Activated B cell treated with CpG ODN at 0.5 μM for 24 hours (primary cell): ENCODE results near the gene FREM2. TPM values are rescaled to one million over a fixed set of nuclear protein-coding genes. Genes with fewer than 3 reads are reported as not detected.

Experiments
- ATAC-seq: fragments of 200-7000 bp; cut with Tn5 transposase; one replicate; pipeline ENCODE4 v1.10.0; 2021; ENCODE audit warnings: low read depth, mild to moderate bottlenecking, moderate library complexity
- CTCF ChIA-PET: fragments of 350-600 bp; sonication (Branson Sonifier 250); formaldehyde crosslinking; loops from one replicate; lab custom pipeline; 2021; ENCODE audit warnings: antibody characterized with exemption; lab: Charles Lee
- POLR2A ChIA-PET: fragments of 350-600 bp; sonication (Branson Sonifier 250); formaldehyde crosslinking; loops from one replicate; lab custom pipeline; 2021; ENCODE audit warnings: antibody characterized with exemption; lab: Charles Lee
- DNase-seq: peaks from one replicate; pipeline ENCODE4 v3.0.0; 2022
- H3K27ac Mint-ChIP-seq: one replicate; pipeline ENCODE4 v1.8.0; 2020; ENCODE audit warnings: mixed read lengths
- H3K27me3 Mint-ChIP-seq: one replicate; pipeline ENCODE4 v1.8.0; 2021; ENCODE audit warnings: mixed read lengths
- H3K36me3 Mint-ChIP-seq: one replicate; pipeline ENCODE4 v1.8.0; 2021; ENCODE audit warnings: low read depth, mixed read lengths
- H3K4me1 Mint-ChIP-seq: one replicate; pipeline ENCODE4 v1.8.0; 2021; ENCODE audit warnings: mixed read lengths
- H3K4me3 Mint-ChIP-seq: one replicate; pipeline ENCODE4 v1.8.0; 2020; ENCODE audit warnings: mild to moderate bottlenecking, mixed read lengths
- H3K9me3 Mint-ChIP-seq: one replicate; pipeline ENCODE4 v1.8.0; 2020; ENCODE audit warnings: mixed read lengths
- intact Hi-C: fragments of 100-400 bp; cut with micrococcal nuclease; formaldehyde crosslinking; loops from one replicate; pipeline ENCODE4 v1.15.1; 2024
- total RNA-seq: library from RNA; stranded (reverse); gene quantifications from 2 replicates; pipeline ENCODE4 v1.2.3, GENCODE V29; 2022
- TF ChIP-seq, protein P1 (sequence below): fragments of 200-600 bp; IDR thresholded peaks from one replicate; pipeline ENCODE4 v1.8.0; 2022; ENCODE audit warnings: antibody characterized with exemption, mild to moderate bottlenecking

Gene FREM2
- total RNA-seq, 1 donor from 2014 or later, result not detected

DNA sequence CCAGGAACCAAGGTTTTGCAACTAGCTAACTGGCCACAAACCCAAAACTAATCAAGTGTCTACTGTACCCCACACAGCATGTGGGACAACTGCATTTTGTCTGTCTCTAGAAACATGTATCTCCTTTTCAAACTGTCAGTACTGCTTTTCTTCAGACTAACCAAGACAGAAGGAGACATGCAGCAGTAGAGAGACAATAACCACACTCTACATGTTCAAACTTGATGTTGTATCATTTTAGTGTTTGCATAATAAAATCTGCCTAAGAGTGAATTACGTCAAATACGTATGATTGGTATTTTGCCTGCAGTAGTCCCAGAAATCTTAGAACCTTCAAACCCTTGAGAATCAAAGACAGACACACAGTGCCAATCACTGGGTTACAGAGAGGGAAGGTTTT lies 22.0 kb upstream of the FREM2 start:
- no peak for ATAC-seq
- DNase-seq, result no peak
- intact Hi-C loops, result no loop called here
- no peaks in the 10 kb centered on the region for H3K27me3 Mint-ChIP-seq
- no peaks in the 10 kb centered on the region for H3K9me3 Mint-ChIP-seq
- TF ChIP-seq, protein P1, sequence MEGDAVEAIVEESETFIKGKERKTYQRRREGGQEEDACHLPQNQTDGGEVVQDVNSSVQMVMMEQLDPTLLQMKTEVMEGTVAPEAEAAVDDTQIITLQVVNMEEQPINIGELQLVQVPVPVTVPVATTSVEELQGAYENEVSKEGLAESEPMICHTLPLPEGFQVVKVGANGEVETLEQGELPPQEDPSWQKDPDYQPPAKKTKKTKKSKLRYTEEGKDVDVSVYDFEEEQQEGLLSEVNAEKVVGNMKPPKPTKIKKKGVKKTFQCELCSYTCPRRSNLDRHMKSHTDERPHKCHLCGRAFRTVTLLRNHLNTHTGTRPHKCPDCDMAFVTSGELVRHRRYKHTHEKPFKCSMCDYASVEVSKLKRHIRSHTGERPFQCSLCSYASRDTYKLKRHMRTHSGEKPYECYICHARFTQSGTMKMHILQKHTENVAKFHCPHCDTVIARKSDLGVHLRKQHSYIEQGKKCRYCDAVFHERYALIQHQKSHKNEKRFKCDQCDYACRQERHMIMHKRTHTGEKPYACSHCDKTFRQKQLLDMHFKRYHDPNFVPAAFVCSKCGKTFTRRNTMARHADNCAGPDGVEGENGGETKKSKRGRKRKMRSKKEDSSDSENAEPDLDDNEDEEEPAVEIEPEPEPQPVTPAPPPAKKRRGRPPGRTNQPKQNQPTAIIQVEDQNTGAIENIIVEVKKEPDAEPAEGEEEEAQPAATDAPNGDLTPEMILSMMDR, result no peak
- ChIA-PET CTCF (no interaction called here), POLR2A (no interaction called here)
- no peaks in the 10 kb centered on the region for H3K4me1 Mint-ChIP-seq
- H3K27ac Mint-ChIP-seq, result no peak overlapping the region
- H3K4me3 Mint-ChIP-seq, result no peak overlapping the region
- no peaks in the 10 kb centered on the region for H3K36me3 Mint-ChIP-seq

DNA sequence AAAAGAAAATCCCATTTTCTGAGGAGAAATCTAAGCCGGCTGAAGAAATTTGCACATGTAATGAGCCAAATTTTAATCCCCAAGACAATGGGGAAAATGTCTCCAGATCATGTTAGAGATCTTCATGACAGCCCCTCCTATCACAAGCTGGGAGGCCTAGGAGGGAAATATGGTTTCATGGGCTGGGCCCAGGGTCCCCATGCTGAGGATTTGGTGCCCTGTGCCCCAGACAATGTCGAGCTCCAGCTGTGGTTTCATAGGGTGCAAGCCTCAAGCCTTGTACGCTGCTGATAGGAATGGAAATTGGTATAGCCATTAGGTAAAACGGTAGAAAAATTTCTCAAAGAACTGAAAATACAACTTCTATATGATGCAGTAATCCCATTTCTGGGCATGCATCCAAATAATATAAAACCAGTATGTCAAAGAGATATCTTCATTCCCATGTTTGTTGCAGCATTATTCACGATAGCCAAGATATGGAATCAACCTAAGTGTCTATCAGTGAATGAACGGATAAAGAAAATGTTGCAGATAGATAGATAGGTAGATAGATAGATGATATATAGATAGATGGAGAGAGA lies 19.3 kb upstream of the FREM2 start:
- Mint-ChIP-seq H3K27me3 (no peaks in the 10 kb centered on the region), H3K36me3 (no peaks in the 10 kb centered on the region), H3K9me3 (no peaks in the 10 kb centered on the region), H3K4me3 (no peak overlapping the region), H3K4me1 (no peaks in the 10 kb centered on the region), H3K27ac (no peak overlapping the region)
- ChIA-PET CTCF (no interaction called here), POLR2A (no interaction called here)
- TF ChIP-seq, protein P1, result no peak
- intact Hi-C loops, result no loop called here
- ATAC-seq (no peak), DNase-seq (no peak)

DNA sequence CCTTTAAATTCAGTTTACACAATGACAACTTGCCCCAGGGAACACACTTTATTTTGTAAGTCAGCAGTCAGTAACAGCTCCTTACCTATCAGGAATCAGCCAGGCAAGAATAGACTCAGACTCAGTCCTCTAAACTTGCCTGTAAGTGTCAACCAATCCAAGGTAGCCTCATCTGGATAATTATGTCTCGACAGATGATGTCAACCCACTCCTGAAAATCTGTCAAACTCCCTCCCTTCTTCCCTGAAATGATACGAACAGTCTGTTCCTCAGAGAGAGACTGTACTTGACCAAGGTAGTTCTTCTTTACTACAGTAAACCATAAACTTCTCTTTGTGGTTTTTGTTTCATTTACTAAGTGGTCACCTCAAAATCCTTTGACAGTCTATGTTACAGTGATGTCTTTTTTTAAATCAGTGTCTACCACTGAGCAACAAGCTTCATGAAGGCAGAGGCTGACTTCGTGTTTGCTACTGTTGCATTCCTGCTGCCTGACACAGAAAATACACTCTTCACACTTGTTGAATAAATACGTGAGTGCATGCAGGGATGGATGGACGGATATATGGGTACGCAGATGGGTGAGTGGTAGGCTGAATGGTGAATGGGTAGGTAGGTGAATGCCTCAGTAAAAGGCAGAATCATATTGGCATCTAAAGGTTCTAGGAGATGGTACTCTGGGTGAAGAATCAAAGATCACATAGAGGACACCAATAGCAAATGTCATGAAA lies 17.5 kb upstream of the FREM2 start:
- intact Hi-C loops, result no loop called here
- CTCF ChIA-PET, result no interaction called here
- no peak for ATAC-seq

DNA sequence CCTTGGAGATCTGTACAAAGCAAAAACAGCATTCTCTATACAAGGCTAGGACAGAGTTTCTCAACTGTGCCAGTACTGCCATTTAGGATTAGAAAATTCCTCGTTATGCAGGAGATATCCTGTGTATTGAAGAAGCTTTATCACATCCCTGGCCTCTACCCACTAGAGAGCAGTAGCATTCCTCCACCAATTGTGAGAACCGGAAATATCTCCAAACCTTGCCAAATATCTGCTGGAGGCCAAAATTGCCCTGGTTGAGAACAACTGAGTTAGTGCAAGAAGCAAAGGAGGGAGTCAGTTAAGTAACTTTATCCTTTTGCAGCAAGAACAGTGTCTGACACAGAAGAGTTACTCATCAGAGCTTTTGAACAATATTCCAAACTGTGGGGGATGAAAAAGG lies 16.2 kb upstream of the FREM2 start:
- Mint-ChIP-seq H3K27me3 (no peaks in the 10 kb centered on the region), H3K36me3 (no peaks in the 10 kb centered on the region), H3K27ac (no peak overlapping the region), H3K9me3 (no peaks in the 10 kb centered on the region), H3K4me3 (no peak overlapping the region), H3K4me1 (no peaks in the 10 kb centered on the region)
- POLR2A ChIA-PET, result no interaction called here
- intact Hi-C loops, result no loop called here
- ATAC-seq (no peak), DNase-seq (no peak)
- CTCF ChIA-PET, result no interaction called here
- TF ChIP-seq, protein P1, result no peak

More for the DNA sequence above, 17.5 kb upstream of the FREM2 start:
- H3K36me3 Mint-ChIP-seq, result no peaks in the 10 kb centered on the region
- H3K4me3 Mint-ChIP-seq, result no peak overlapping the region
- no peaks in the 10 kb centered on the region for H3K4me1 Mint-ChIP-seq
- TF ChIP-seq, protein P1, result no peak
- H3K27ac Mint-ChIP-seq, result no peak overlapping the region
- POLR2A ChIA-PET, result no interaction called here
- DNase-seq, result no peak
- no peaks in the 10 kb centered on the region for H3K9me3 Mint-ChIP-seq
- no peaks in the 10 kb centered on the region for H3K27me3 Mint-ChIP-seq

DNA sequence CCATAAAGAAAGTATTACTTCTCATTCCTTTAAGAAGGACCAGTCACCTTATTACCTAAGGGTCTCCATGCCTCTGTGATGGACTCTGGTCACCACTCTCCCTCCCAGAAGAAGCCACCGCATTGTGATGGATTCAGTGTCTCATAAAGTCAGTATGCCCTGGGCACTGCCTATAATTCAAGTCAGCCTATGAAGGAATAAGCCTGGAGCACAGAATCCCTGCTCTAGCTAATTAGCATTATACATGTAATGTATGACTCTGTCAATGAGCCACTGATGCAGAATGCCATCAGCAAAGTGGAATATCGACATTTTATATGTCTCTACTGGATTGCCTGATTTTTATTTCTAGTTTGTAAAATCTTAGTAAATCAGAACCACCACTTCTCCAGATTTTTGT lies 14.9 kb upstream of the FREM2 start:
- no peak for ATAC-seq
- no peaks in the 10 kb centered on the region for H3K36me3 Mint-ChIP-seq
- TF ChIP-seq, protein P1, result no peak
- H3K4me3 Mint-ChIP-seq, result no peak overlapping the region
- no peaks in the 10 kb centered on the region for H3K9me3 Mint-ChIP-seq
- DNase-seq, result no peak
- POLR2A ChIA-PET, result no interaction called here
- H3K27ac Mint-ChIP-seq, result no peak overlapping the region
- CTCF ChIA-PET, result no interaction called here
- intact Hi-C loops, result no loop called here
- no peaks in the 10 kb centered on the region for H3K4me1 Mint-ChIP-seq
- no peaks in the 10 kb centered on the region for H3K27me3 Mint-ChIP-seq
